Gastroesophageal sphincter (tissue), 3 donors: ENCODE data around the gene KCNAB1.

Experiments used
- EP300 ChIP-seq: sonication (generic); formaldehyde crosslinking; IDR thresholded peaks from one replicate; pipeline ENCODE4 v1.6.1; 2017; ENCODE audit warnings: antibody characterized with exemption, mild to moderate bottlenecking
- POLR2A ChIP-seq, 2 donors: fragments of 450-650 bp; IDR thresholded peaks; one replicate each; pipeline ENCODE4 v1.6.1; 2017; ENCODE audit warnings: antibody characterized with exemption in 2 of 2, mild to moderate bottlenecking in 2 of 2, moderate library complexity in 1 of 2
- TF ChIP-seq, protein P1 (sequence below), 4 experiments: fragments of 200-600 bp in 2 of 4; fragments of 450-650 bp in 2 of 4; sonication (generic) in 1 of 4; IDR thresholded peaks; one replicate each; pipeline ENCODE4 v1.5.1; 2017 to 2019; ENCODE audit warnings: antibody characterized with exemption in 4 of 4, mild to moderate bottlenecking in 2 of 4, moderate library complexity in 2 of 4

DNA sequence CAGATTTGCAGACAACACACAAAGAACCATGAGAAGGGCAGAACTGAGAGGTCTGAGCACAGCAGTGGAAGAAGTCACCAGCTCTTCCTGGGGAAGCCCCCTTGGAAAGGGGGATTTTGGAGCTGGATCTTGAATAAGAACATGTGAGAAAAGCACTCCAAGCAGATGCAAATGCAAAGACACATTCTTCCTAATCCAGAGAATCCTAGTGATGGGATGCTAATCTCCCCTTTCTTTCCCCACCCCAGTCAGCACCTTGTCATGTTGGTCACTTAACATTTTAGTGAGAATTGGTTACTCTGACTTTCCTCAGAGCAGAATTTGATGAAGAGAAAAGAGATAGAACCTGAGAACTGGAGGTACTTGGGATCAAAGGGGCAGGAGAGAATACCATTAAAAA, 286.0 kb downstream of the KCNAB1 start:
- TF ChIP-seq, protein P1, sequence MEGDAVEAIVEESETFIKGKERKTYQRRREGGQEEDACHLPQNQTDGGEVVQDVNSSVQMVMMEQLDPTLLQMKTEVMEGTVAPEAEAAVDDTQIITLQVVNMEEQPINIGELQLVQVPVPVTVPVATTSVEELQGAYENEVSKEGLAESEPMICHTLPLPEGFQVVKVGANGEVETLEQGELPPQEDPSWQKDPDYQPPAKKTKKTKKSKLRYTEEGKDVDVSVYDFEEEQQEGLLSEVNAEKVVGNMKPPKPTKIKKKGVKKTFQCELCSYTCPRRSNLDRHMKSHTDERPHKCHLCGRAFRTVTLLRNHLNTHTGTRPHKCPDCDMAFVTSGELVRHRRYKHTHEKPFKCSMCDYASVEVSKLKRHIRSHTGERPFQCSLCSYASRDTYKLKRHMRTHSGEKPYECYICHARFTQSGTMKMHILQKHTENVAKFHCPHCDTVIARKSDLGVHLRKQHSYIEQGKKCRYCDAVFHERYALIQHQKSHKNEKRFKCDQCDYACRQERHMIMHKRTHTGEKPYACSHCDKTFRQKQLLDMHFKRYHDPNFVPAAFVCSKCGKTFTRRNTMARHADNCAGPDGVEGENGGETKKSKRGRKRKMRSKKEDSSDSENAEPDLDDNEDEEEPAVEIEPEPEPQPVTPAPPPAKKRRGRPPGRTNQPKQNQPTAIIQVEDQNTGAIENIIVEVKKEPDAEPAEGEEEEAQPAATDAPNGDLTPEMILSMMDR (IDR thresholded peaks at IDR 0.05): no peak
- no peak for TF ChIP-seq EP300
- TF ChIP-seq POLR2A (IDR thresholded peaks at IDR 0.05): no peak
